H1 (cell line): Measurements from ENCODE around the gene PCDHA7. TPM values are rescaled to one million over a fixed set of nuclear protein-coding genes. Genes with fewer than 3 reads are reported as not detected.
"Not testable (repeated sequence)": the region's sequence is repeated elsewhere in the genome, so short reads cannot be mapped to it uniquely, and the experiment has no call there.

Experiments
- CTCF ChIA-PET: fragments of 300-600 bp; sonication (Branson Sonifier 250); formaldehyde crosslinking; loops from one replicate; lab custom pipeline; 2021; ENCODE audit not compliant: partially characterized antibody; lab: Charles Lee
- POLR2A ChIA-PET: fragments of 300-600 bp; sonication (Branson Sonifier 250); formaldehyde crosslinking; loops from one replicate; lab custom pipeline; 2021; ENCODE audit warnings: inconsistent platforms; ENCODE audit not compliant: partially characterized antibody; lab: Charles Lee
- DNase-seq, 2 experiments: peaks; one replicate each; pipeline versions ENCODE4 v3.0.0 to v3.0.0-alpha.2; 2010 to 2022; ENCODE audit warnings: low spot score in 2 of 2, low read depth in 1 of 2, mixed read lengths in 1 of 2
- FAIRE-seq: peaks from 2 replicates; lab custom pipeline; 2011; peaks lifted over from hg19 to GRCh38; lab: Jason Lieb, UNC
- H2AFZ ChIP-seq: 2 replicates; pipeline ENCODE4 v1.8.1; 2012; ENCODE audit warnings: low read length, inconsistent platforms
- H2AK5ac ChIP-seq: 2 replicates; pipeline ENCODE4 v1.6.1; 2013; ENCODE audit warnings: low read depth, low read length
- H2BK120ac ChIP-seq: replicated peaks from 2 replicates; pipeline ENCODE3; 2013; ENCODE audit warnings: low read depth, low read length, inconsistent platforms
- H2BK12ac ChIP-seq: 2 replicates; pipeline ENCODE4 v1.6.1; 2013; ENCODE audit warnings: low read depth, low read length
- H2BK15ac ChIP-seq: 2 replicates; pipeline ENCODE4 v1.6.1; 2013; ENCODE audit warnings: low read length
- H2BK20ac ChIP-seq: 2 replicates; pipeline ENCODE4 v1.6.1; 2013; ENCODE audit warnings: low read length
- H2BK5ac ChIP-seq: 2 replicates; pipeline ENCODE4 v1.6.1; 2013; ENCODE audit warnings: low read depth, low read length
- H3K14ac ChIP-seq: 2 replicates; pipeline ENCODE4 v1.6.1; 2013; ENCODE audit warnings: inconsistent platforms; ENCODE audit not compliant: insufficient read length
- H3K18ac ChIP-seq: 2 replicates; pipeline ENCODE4 v1.6.1; 2013; ENCODE audit warnings: low read length; ENCODE audit errors: extremely low read depth
- H3K23ac ChIP-seq: 2 replicates; pipeline ENCODE4 v1.6.1; 2013; ENCODE audit warnings: inconsistent platforms; ENCODE audit not compliant: insufficient read length
- H3K23me2 ChIP-seq: 2 replicates; pipeline ENCODE4 v1.6.1; 2013; ENCODE audit warnings: low read depth, low read length
- H3K27ac ChIP-seq: 2 replicates; pipeline ENCODE4 v1.6.1; 2011; ENCODE audit warnings: low read depth, low read length, inconsistent platforms
- H3K27me3 ChIP-seq, 4 experiments: replicated peaks in 1 of 4; 1 replicate in 1 of 4; 2 replicates in 3 of 4; pipeline versions ENCODE4 v1.6.1 to v1.8.1; 2011 to 2013; ENCODE audit warnings: low read length in 3 of 4, mild to moderate bottlenecking in 3 of 4, inconsistent platforms in 2 of 4, mixed read lengths in 2 of 4, moderate library complexity in 1 of 4; ENCODE audit not compliant: control insufficient read depth in 3 of 4, insufficient read depth in 3 of 4; ENCODE audit errors: extremely low read depth in 1 of 4
- H3K36me3 ChIP-seq, 4 experiments: 2 replicates each; pipeline versions ENCODE4 v1.6.1 to v1.8.1; 2011 to 2013; ENCODE audit warnings: mild to moderate bottlenecking in 4 of 4, low read length in 3 of 4, moderate library complexity in 2 of 4, control low read depth in 1 of 4, inconsistent platforms in 1 of 4; ENCODE audit not compliant: insufficient read depth in 4 of 4, control insufficient read depth in 2 of 4
- H3K4ac ChIP-seq: replicated peaks from 2 replicates; pipeline ENCODE3; 2013; ENCODE audit warnings: low read length, low read depth, mixed read lengths, inconsistent platforms; ENCODE audit not compliant: insufficient read length
- H3K4me1 ChIP-seq, 4 experiments: replicated peaks in 1 of 4; 1 replicate in 1 of 4; 2 replicates in 3 of 4; pipeline versions ENCODE4 v1.6.1 to v1.8.1; 2011 to 2013; ENCODE audit warnings: low read length in 3 of 4, inconsistent platforms in 2 of 4, mixed read lengths in 1 of 4; ENCODE audit not compliant: insufficient read depth in 4 of 4, control insufficient read depth in 3 of 4
- H3K4me2 ChIP-seq, 2 experiments: 2 replicates each; pipeline versions ENCODE4 v1.6.1 to v1.8.1; 2011 to 2013; ENCODE audit warnings: low read depth in 2 of 2, low read length in 2 of 2, control low read depth in 1 of 2, inconsistent platforms in 1 of 2, mild to moderate bottlenecking in 1 of 2; ENCODE audit not compliant: insufficient read depth in 1 of 2
- H3K4me3 ChIP-seq, 4 experiments: fragments of 200-600, 300-600 bp in 1 of 4; sonication (generic), shearing (Covaris generic), sonication (Bioruptor Twin) in 1 of 4; 2 replicates each; pipeline versions ENCODE4 v1.5.1 to v1.8.1; 2011 to 2016; ENCODE audit warnings: low read length in 4 of 4, low read depth in 3 of 4, control low read depth in 2 of 4, inconsistent platforms in 2 of 4, mild to moderate bottlenecking in 2 of 4, mixed read lengths in 1 of 4, moderate library complexity in 1 of 4; ENCODE audit not compliant: insufficient read depth in 2 of 4; ENCODE audit errors: extremely low read depth in 1 of 4
- H3K56ac ChIP-seq: replicated peaks from 2 replicates; pipeline ENCODE3; 2013; ENCODE audit warnings: low read depth, mild to moderate bottlenecking, mixed read lengths, low read length, inconsistent platforms; ENCODE audit not compliant: insufficient read length
- H3K79me1 ChIP-seq: 2 replicates; pipeline ENCODE4 v1.6.1; 2013; ENCODE audit warnings: low read depth, low read length, control low read depth
- H3K79me2 ChIP-seq, 2 experiments: 2 replicates each; pipeline versions ENCODE4 v1.6.1 to v1.8.1; 2012 to 2013; ENCODE audit warnings: low read length in 2 of 2, mild to moderate bottlenecking in 2 of 2, inconsistent platforms in 1 of 2; ENCODE audit not compliant: insufficient read depth in 2 of 2, control insufficient read depth in 1 of 2
- H3K9ac ChIP-seq, 4 experiments: replicated peaks in 1 of 4; 1 replicate in 1 of 4; 2 replicates in 3 of 4; pipeline versions ENCODE4 v1.6.1 to v1.8.1; 2011 to 2013; ENCODE audit warnings: low read depth in 3 of 4, low read length in 3 of 4, control low read depth in 2 of 4, mild to moderate bottlenecking in 2 of 4, moderate library complexity in 2 of 4, inconsistent platforms in 1 of 4; ENCODE audit errors: extremely low read depth in 1 of 4
- H3K9me3 ChIP-seq, 2 experiments: 2 replicates each; pipeline versions ENCODE4 v1.6.1 to v1.8.1; 2012 to 2013; ENCODE audit warnings: mild to moderate bottlenecking in 2 of 2, moderate library complexity in 2 of 2, control low read depth in 1 of 2, inconsistent platforms in 1 of 2, low read depth in 1 of 2, low read length in 1 of 2, mixed read lengths in 1 of 2; ENCODE audit not compliant: insufficient read depth in 2 of 2
- H4K20me1 ChIP-seq, 2 experiments: replicated peaks in 1 of 2; 2 replicates each; pipeline versions ENCODE3 to v1.8.1; 2011 to 2013; ENCODE audit warnings: inconsistent platforms in 2 of 2, low read length in 2 of 2, mild to moderate bottlenecking in 1 of 2; ENCODE audit not compliant: insufficient read depth in 2 of 2, control insufficient read depth in 1 of 2
- H4K5ac ChIP-seq: 2 replicates; pipeline ENCODE4 v1.6.1; 2013; ENCODE audit warnings: low read length, low read depth, mixed read lengths, inconsistent platforms; ENCODE audit not compliant: insufficient read length
- H4K8ac ChIP-seq: 2 replicates; pipeline ENCODE4 v1.8.0; 2013; ENCODE audit warnings: mild to moderate bottlenecking, moderate library complexity, low read length, inconsistent platforms; ENCODE audit not compliant: insufficient read depth; ENCODE audit errors: extremely low read depth
- H4K91ac ChIP-seq: replicated peaks from 2 replicates; pipeline ENCODE3; 2013; ENCODE audit warnings: low read length, mixed read lengths, inconsistent platforms; ENCODE audit not compliant: insufficient read length
- EGR1 ChIP-seq: IDR thresholded peaks from 2 replicates; pipeline ENCODE4 v1.6.1; 2011; ENCODE audit warnings: low read depth, low read length, borderline replicate concordance
- FOSL1 ChIP-seq: IDR thresholded peaks from 2 replicates; pipeline ENCODE4 v1.6.1; 2011; ENCODE audit warnings: mild to moderate bottlenecking, low read depth, low read length, moderate library complexity; ENCODE audit not compliant: insufficient read depth
- HDAC6 ChIP-seq: IDR thresholded peaks from one replicate; pipeline ENCODE4 v1.7.1; 2012; ENCODE audit warnings: low read depth, mild to moderate bottlenecking, inconsistent platforms, low read length, moderate library complexity
- WGBS, 2 experiments: shearing (Covaris generic) in 1 of 2; methylation state at CpG; one replicate each; pipeline versions ENCODE4 v1.1.6 to v1.1.7; 2013 to 2015; ENCODE audit warnings: low lambda C conversion rate in 2 of 2, mixed read lengths in 2 of 2, inconsistent platforms in 1 of 2, low coverage in 1 of 2, missing lambda C conversion rate in 1 of 2; ENCODE audit not compliant: insufficient replicate concordance in 2 of 2, insufficient coverage in 1 of 2, insufficient read length in 1 of 2; ENCODE audit errors: extremely low coverage in 1 of 2, missing lambda C conversion rate in 1 of 2; 5-methylcytosine and 5-hydroxymethylcytosine counted together
- polyA plus RNA-seq, 7 experiments: library from polyadenylated mRNA; depleted of rRNA in 3 of 7; stranded (reverse) in 5 of 7; unstranded in 2 of 7; fragments of >200 nt in 5 of 7; fragments of 200-250 nt in 2 of 7; gene quantifications; 1 replicate in 5 of 7; 2 replicates in 1 of 7; 4 replicates in 1 of 7; pipeline versions ENCODE4 v1.2.1 to v1.2.3, GENCODE V29; 2011 to 2013; ENCODE audit warnings: missing spikeins in 2 of 7, mixed read lengths in 2 of 7
- total RNA-seq: library from RNA; stranded (reverse); fragmentation: NEBNext Ultra II Directional; extraction: Animal tissue kit (Norgen Biotek cat#: 25700); gene quantifications from 2 replicates; pipeline ENCODE4 v1.2.1, GENCODE V29; 2021

The PCDHA7 gene
- total and polyA plus RNA-seq, 2 of the 8 experiments (the other 6 are each of a cell fraction or from before 2014, with no cell fraction given): 0.86 to 1.6 TPM

DNA sequence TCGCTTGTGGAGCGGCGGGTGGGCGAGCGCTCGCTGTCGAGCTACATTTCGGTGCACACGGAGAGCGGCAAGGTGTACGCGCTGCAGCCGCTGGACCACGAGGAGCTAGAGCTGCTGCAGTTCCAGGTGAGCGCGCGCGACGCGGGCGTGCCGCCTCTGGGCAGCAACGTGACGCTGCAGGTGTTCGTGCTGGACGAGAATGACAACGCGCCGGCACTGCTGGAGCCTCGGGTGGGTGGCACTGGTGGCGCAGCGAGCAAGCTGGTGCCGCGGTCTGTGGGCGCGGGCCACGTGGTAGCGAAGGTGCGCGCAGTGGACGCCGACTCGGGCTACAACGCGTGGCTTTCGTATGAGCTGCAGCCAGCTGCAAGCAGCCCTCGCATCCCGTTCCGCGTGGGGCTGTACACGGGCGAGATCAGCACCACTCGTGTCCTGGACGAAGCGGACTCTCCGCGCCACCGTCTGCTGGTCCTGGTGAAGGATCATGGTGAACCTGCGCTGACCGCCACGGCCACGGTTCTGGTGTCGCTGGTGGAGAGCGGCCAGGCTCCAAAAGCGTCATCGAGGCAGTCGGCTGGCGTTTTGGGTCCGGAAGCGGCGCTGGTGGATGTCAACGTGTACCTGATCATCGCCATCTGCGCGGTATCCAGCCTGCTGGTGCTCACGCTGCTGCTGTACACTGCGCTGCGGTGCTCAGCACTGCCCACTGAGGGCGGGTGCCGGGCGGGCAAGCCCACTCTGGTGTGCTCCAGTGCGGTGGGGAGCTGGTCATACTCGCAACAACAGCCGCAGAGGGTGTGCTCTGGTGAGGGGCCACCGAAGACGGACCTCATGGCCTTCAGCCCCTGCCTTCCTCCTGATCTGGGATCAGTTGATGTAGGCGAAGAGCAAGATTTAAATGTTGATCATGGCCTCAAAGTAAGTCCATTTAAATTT, 9.0 kb downstream of the PCDHA7 start (continued):
- TF ChIP-seq HDAC6 (no peak), EGR1 (no peak), FOSL1 (no peak)

DNA sequence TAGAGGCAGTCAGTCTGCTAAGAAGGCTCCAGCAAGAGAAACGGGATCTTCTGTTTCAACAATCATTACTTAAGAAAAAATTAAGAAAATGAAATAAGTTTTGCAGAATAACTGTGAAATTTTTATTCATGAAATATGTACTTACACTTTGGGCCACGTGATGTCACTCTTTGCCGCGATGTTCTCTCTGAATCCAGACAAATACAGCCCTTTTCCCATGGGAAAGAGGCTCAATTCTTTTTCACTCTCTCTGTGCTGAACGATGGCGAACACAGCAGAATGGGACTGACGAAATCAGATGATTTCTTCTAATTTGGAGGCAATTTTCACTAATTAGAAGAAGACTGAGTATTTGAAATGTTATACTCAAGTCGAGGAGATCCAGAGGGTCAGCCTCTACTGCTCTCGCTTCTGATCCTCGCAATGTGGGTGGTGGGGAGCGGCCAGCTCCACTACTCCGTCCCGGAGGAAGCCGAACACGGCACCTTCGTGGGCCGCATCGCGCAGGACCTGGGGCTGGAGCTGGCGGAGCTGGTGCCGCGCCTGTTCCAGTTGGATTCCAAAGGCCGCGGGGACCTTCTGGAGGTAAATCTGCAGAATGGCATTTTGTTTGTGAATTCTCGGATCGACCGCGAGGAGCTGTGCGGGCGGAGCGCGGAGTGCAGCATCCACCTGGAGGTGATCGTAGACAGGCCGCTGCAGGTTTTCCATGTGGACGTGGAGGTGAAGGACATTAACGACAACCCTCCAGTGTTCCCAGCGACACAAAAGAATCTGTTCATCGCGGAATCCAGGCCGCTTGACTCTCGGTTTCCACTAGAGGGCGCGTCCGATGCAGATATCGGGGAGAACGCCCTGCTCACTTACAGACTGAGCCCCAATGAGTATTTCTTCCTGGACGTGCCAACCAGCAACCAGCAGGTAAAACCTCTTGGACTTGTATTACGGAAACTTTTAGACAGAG, 14.4 kb downstream of the PCDHA7 start, which contains the start of gene PCDHA9:
TSS of gene PCDHA9 (plus strand) at position 244 of the 964 bp plus-strand sequence. CDS start at position 358, 114 bp downstream.
- H2BK15ac ChIP-seq, H3K9ac ChIP-seq, H3K27ac ChIP-seq, H3K4me1 ChIP-seq, H3K9me3 ChIP-seq, POLR2A ChIA-PET, H2BK12ac ChIP-seq, H2BK5ac ChIP-seq, H3K14ac ChIP-seq, H3K79me2 ChIP-seq, H3K4ac ChIP-seq, H4K20me1 ChIP-seq, H3K23ac ChIP-seq, H4K5ac ChIP-seq, H3K27me3 ChIP-seq, H2BK120ac ChIP-seq, H3K56ac ChIP-seq, H3K18ac ChIP-seq, H4K91ac ChIP-seq, H3K23me2 ChIP-seq, DNase-seq, H2AK5ac ChIP-seq, H2AFZ ChIP-seq, H2BK20ac ChIP-seq, H3K79me1 ChIP-seq: not testable (repeated sequence)
- H3K4me3 ChIP-seq: peak within 1 kb of the TSS in 2 of 4 experiments; percentile 26 to 41; a peak in 2 of 8 replicates
- WGBS, 2 experiments: 89% methylated on average over 21 of the region's 48 CpGs; no CpG with 5 or more reads in 1 of the 2 experiments
- H4K8ac ChIP-seq: peak within 1 kb of the TSS; percentile 92
- FAIRE-seq: peak; percentile 86
- peak within 1 kb of the TSS in 1 of 2 experiments; percentile 41; a peak in 2 of 4 replicates for H3K4me2 ChIP-seq
- H3K36me3 ChIP-seq: peaks cover 0 to 10% (median 0%) of the 10 kb centered on the region in 4 experiments; a peak in 1 of 8 replicates
- CTCF ChIA-PET: interaction anchor here (0.6 to 1.5 kb wide), 4 partner anchors 7 to 193 kb away, joined by 3 to 7 read pairs (median 4); partner anchors contain the start of genes PCDHA10 and PCDHA7
